Natural killer cell (primary cell): ENCODE measurements around the gene SLC17A4. TPM values are rescaled to one million over a fixed set of nuclear protein-coding genes. Genes with fewer than 3 reads are reported as not detected.

ENCODE experiments used
- ATAC-seq, 3 donors: fragments of 150-1000 bp in 2 of 3; fragments of 200-7000 bp in 1 of 3; cut with Tn5 transposase; 1 replicate in 1 of 3; 2 replicates in 2 of 3; pipeline ENCODE4 v1.10.0; 2021; ENCODE audit warnings: mild to moderate bottlenecking in 2 of 3, moderate library complexity in 2 of 3
- DNase-seq, 2 donors: peaks; one replicate each; pipeline versions ENCODE4 v3.0.0 to v3.0.0-alpha.2; 2013 to 2021; ENCODE audit warnings: mixed read lengths in 1 of 2
- H3K27ac ChIP-seq: one replicate; pipeline ENCODE4 v1.5.1; 2013; ENCODE audit warnings: mild to moderate bottlenecking, low read length
- H3K27me3 ChIP-seq: one replicate; pipeline ENCODE4 v1.6.1; 2013; ENCODE audit warnings: low read length; ENCODE audit not compliant: control insufficient read depth, insufficient read depth
- H3K36me3 ChIP-seq: one replicate; pipeline ENCODE4 v1.6.1; 2013; ENCODE audit warnings: low read length; ENCODE audit not compliant: control insufficient read depth, insufficient read depth
- H3K4me1 ChIP-seq: one replicate; pipeline ENCODE4 v1.6.1; 2013; ENCODE audit warnings: low read length; ENCODE audit not compliant: control insufficient read depth, insufficient read depth
- H3K4me3 ChIP-seq: one replicate; pipeline ENCODE4 v1.5.1; 2013; ENCODE audit warnings: low read length
- H3K9me3 ChIP-seq: one replicate; pipeline ENCODE4 v1.6.1; 2013; ENCODE audit warnings: low read length; ENCODE audit not compliant: control insufficient read depth, insufficient read depth
- H3K27ac Mint-ChIP-seq, 2 donors: one replicate each; pipeline ENCODE4 v1.8.0; 2022; ENCODE audit warnings: mild to moderate bottlenecking in 2 of 2, mixed read lengths in 2 of 2, moderate library complexity in 1 of 2
- H3K27me3 Mint-ChIP-seq, 2 donors: one replicate each; pipeline ENCODE4 v1.8.0; 2022; ENCODE audit warnings: low read depth in 2 of 2, mixed read lengths in 2 of 2
- H3K36me3 Mint-ChIP-seq: one replicate; pipeline ENCODE4 v1.8.0; 2022; ENCODE audit warnings: mixed read lengths
- H3K4me1 Mint-ChIP-seq, 2 donors: one replicate each; pipeline ENCODE4 v1.8.0; 2022; ENCODE audit warnings: mixed read lengths in 2 of 2
- H3K4me3 Mint-ChIP-seq: one replicate; pipeline ENCODE4 v1.8.0; 2022; ENCODE audit warnings: mild to moderate bottlenecking, moderate library complexity, mixed read lengths
- H3K9me3 Mint-ChIP-seq, 2 donors: one replicate each; pipeline ENCODE4 v1.8.0; 2022; ENCODE audit warnings: mixed read lengths in 2 of 2
- WGBS: methylation state at CpG from one replicate; pipeline ENCODE4 v1.1.7; 2013; ENCODE audit warnings: missing lambda C conversion rate; ENCODE audit not compliant: insufficient coverage; 5-methylcytosine and 5-hydroxymethylcytosine counted together
- intact Hi-C: fragments of 100-400 bp; cut with micrococcal nuclease; formaldehyde crosslinking; loops from one replicate; pipeline ENCODE4 v1.14.2; 2022
- total RNA-seq, 4 donors: library from RNA; stranded (reverse); fragments of 120-200 nt in 1 of 4; gene quantifications; one replicate each; pipeline versions ENCODE4 v1.2.3 to v1.2.4, GENCODE V29; 2013 to 2022
- TF ChIP-seq, protein P1 (sequence below): fragments of 200-600 bp; IDR thresholded peaks from one replicate; pipeline ENCODE4 v1.8.0; 2022; ENCODE audit warnings: antibody characterized with exemption

Gene SLC17A4
- total RNA-seq, 3 donors from 2014 or later (not counting 1 experiment from before 2014, with no cell fraction given) = not detected

DNA sequence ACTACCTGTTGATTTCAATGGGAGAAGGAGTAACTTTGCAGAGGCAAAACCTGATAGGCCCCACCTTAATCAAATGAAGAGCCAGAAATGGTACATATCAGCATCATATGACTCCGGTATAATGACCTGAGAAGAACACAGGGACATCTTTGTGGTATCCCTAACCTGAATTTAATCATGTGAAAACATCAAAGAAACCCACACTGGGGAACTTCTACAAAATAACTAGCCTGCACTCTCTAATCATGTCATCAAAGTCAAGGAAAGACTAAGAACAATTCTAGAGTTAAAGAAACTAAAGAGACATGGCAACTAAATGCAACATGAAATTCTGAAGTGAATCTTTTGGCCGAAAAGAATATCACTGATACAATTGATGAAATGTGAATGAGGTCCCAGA, 34.9 kb downstream of the SLC17A4 start:
- H3K4me1 ChIP-seq = no peaks in the 10 kb centered on the region
- no peak overlapping the region for H3K4me3 ChIP-seq
- no peak overlapping the region for H3K27ac ChIP-seq
- TF ChIP-seq, protein P1, sequence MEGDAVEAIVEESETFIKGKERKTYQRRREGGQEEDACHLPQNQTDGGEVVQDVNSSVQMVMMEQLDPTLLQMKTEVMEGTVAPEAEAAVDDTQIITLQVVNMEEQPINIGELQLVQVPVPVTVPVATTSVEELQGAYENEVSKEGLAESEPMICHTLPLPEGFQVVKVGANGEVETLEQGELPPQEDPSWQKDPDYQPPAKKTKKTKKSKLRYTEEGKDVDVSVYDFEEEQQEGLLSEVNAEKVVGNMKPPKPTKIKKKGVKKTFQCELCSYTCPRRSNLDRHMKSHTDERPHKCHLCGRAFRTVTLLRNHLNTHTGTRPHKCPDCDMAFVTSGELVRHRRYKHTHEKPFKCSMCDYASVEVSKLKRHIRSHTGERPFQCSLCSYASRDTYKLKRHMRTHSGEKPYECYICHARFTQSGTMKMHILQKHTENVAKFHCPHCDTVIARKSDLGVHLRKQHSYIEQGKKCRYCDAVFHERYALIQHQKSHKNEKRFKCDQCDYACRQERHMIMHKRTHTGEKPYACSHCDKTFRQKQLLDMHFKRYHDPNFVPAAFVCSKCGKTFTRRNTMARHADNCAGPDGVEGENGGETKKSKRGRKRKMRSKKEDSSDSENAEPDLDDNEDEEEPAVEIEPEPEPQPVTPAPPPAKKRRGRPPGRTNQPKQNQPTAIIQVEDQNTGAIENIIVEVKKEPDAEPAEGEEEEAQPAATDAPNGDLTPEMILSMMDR = no peak
- 79% methylated on average over 2 of the region's 2 CpGs for WGBS
- Mint-ChIP-seq H3K27me3 (peaks cover 0 to 4% of the 10 kb centered on the region in 2 donors), H3K36me3 (no peaks in the 10 kb centered on the region), H3K4me3 (no peak overlapping the region), H3K9me3 (no peaks in the 10 kb centered on the region), H3K27ac (no peak overlapping the region), H3K4me1 (peaks cover 0 to 3% of the 10 kb centered on the region in 2 donors)
- H3K36me3 ChIP-seq = no peaks in the 10 kb centered on the region
- no peak for DNase-seq
- no peaks in the 10 kb centered on the region for H3K9me3 ChIP-seq
- no peaks in the 10 kb centered on the region for H3K27me3 ChIP-seq
- no peak for ATAC-seq
- intact Hi-C loops = loop anchor here (10.0 kb wide), 1 partner anchor 205 kb away; no protein-coding TSS in a partner anchor

DNA sequence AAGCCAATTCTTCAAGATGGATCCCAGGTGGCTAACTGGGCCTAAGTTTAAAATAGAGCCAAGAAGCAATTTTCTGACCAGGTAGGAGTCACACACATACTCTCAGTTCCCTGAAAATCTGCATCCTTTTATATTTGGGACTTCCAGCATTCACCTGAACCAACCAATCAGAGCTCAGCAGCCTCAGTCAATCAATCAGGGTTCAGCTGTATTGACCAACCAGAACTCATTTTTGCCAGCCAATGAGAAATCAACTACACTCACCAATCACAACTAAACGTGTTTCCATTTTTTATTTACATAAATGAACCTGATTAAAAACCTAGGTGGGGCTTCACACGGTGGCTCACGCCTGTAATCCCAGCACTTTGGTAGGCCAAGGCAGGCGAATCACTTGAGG, 37.5 kb downstream of the SLC17A4 start:
- peaks cover 8 to 13% of the 10 kb centered on the region in 2 donors for H3K27me3 Mint-ChIP-seq
- no peaks in the 10 kb centered on the region for H3K9me3 Mint-ChIP-seq
- no peaks in the 10 kb centered on the region for H3K36me3 Mint-ChIP-seq
- WGBS = 84% methylated on average over 4 of the region's 4 CpGs
- Histone ChIP-seq H3K27ac (no peak overlapping the region), H3K4me3 (no peak overlapping the region), H3K36me3 (no peaks in the 10 kb centered on the region), H3K9me3 (no peaks in the 10 kb centered on the region), H3K4me1 (no peaks in the 10 kb centered on the region), H3K27me3 (no peaks in the 10 kb centered on the region)
- H3K4me3 Mint-ChIP-seq = no peak overlapping the region
- peaks cover 0 to 3% of the 10 kb centered on the region in 2 donors for H3K4me1 Mint-ChIP-seq
- DNase-seq (no peak), ATAC-seq (no peak)
- TF ChIP-seq, protein P1 = no peak
- H3K27ac Mint-ChIP-seq = no peak overlapping the region
- intact Hi-C loops = no loop called here

DNA sequence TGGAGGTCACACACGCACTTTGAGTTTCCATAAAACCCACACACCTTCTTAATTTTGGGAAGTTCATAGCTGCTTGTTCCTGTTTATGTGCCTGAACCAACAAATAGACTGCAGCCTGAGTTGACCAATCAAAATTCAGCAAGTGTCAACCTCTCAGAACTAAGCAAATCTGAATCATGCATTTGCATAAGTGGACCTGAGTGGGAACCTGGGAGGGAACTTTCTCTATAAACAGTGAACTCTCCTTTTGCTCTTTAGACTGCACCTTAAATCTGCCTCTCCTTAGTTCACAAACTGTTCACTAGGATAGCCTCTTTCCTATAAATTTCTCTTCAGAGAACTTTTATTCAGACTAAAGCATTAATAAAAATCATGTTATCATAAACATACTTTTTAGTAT, 39.4 kb downstream of the SLC17A4 start:
- Mint-ChIP-seq H3K27me3 (peaks cover 10 to 28% of the 10 kb centered on the region in 2 donors), H3K9me3 (no peaks in the 10 kb centered on the region), H3K36me3 (no peaks in the 10 kb centered on the region), H3K27ac (no peak overlapping the region), H3K4me1 (no peaks in the 10 kb centered on the region), H3K4me3 (no peak overlapping the region)
- no peak overlapping the region for H3K4me3 ChIP-seq
- WGBS = 96% methylated on average over 1 of the region's 1 CpG
- H3K36me3 ChIP-seq = no peaks in the 10 kb centered on the region
- DNase-seq (no peak), ATAC-seq (no peak)
- H3K9me3 ChIP-seq = no peaks in the 10 kb centered on the region
- intact Hi-C loops = no loop called here
- H3K4me1 ChIP-seq = no peaks in the 10 kb centered on the region
- no peaks in the 10 kb centered on the region for H3K27me3 ChIP-seq
- no peak overlapping the region for H3K27ac ChIP-seq
- TF ChIP-seq, protein P1 = no peak

DNA sequence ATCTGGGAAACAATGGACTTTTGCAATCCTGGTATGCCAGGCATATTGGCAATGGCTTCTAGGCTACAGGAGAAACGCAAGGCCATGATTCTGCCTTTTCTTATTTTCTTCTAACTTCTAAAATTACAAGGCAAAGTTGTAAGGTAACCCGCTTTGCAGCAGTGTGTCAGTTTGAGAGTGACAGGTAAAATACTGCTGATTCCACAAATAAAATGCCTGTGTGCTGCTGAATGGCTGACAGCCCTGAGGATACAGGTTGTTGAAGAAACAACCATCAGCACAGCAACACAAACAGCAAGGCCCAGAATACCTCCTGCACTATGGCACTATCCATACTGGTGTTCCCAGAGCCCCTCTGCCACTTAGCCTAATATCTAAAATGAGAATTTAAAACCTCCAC, 40.2 kb downstream of the SLC17A4 start:
- H3K27me3 Mint-ChIP-seq = peaks cover 10 to 35% of the 10 kb centered on the region in 2 donors
- DNase-seq = no peak
- no peak overlapping the region for H3K27ac ChIP-seq
- intact Hi-C loops = no loop called here
- TF ChIP-seq, protein P1 = no peak
- no peak overlapping the region for H3K27ac Mint-ChIP-seq
- H3K36me3 Mint-ChIP-seq = no peaks in the 10 kb centered on the region
- no peak overlapping the region for H3K4me3 Mint-ChIP-seq
- no peaks in the 10 kb centered on the region for H3K36me3 ChIP-seq
- H3K27me3 ChIP-seq = no peaks in the 10 kb centered on the region
- no peak overlapping the region for H3K4me3 ChIP-seq
- H3K9me3 ChIP-seq = no peaks in the 10 kb centered on the region
- no peaks in the 10 kb centered on the region for H3K9me3 Mint-ChIP-seq
- WGBS = 92% methylated on average over 2 of the region's 2 CpGs
- no peaks in the 10 kb centered on the region for H3K4me1 ChIP-seq
- no peak for ATAC-seq
- H3K4me1 Mint-ChIP-seq = no peaks in the 10 kb centered on the region
